HEK293T (cell line): ENCODE data around the gene NMT2.

ENCODE experiments used
- CTCF ChIA-PET: fragments of 350-600 bp; formaldehyde crosslinking; extraction: SDS; loops from one replicate; lab custom pipeline; 2021; ENCODE audit warnings: antibody characterized with exemption, inconsistent platforms; lab: Yijun Ruan, JAX
- POLR2A ChIA-PET: fragments of 350-600 bp; formaldehyde crosslinking; extraction: SDS; loops from one replicate; lab custom pipeline; 2020; ENCODE audit warnings: antibody characterized with exemption, inconsistent platforms; lab: Yijun Ruan, JAX
- DNase-seq: peaks from one replicate; pipeline ENCODE4 v3.0.0; 2012; ENCODE audit warnings: mixed read lengths; ENCODE audit errors: extremely low spot score
- ARNT ChIP-seq: fragments of 450-650 bp; IDR thresholded peaks from 2 replicates; pipeline ENCODE4 v1.6.1; 2017; ENCODE audit warnings: mild to moderate bottlenecking
- BHLHE40 ChIP-seq: fragments of 450-650 bp; IDR thresholded peaks from 2 replicates; pipeline ENCODE4 v1.6.1; 2016; ENCODE audit warnings: mild to moderate bottlenecking, moderate library complexity, borderline replicate concordance
- CTBP1 ChIP-seq: fragments of 450-650 bp; IDR thresholded peaks from 2 replicates; pipeline ENCODE4 v1.6.1; 2016; ENCODE audit warnings: borderline replicate concordance
- ELF4 ChIP-seq: fragments of 450-650 bp; IDR thresholded peaks from 2 replicates; pipeline ENCODE4 v1.6.1; 2017; ENCODE audit warnings: antibody characterized with exemption
- FOXA1 ChIP-seq: fragments of 450-650 bp; IDR thresholded peaks from 2 replicates; pipeline ENCODE4 v1.6.1; 2016; ENCODE audit warnings: mild to moderate bottlenecking
- FOXK2 ChIP-seq: fragments of 450-650 bp; IDR thresholded peaks from 2 replicates; pipeline ENCODE4 v1.6.1; 2016; ENCODE audit warnings: mild to moderate bottlenecking
- FOXM1 ChIP-seq: fragments of 450-650 bp; IDR thresholded peaks from 2 replicates; pipeline ENCODE4 v1.6.1; 2017; ENCODE audit warnings: mild to moderate bottlenecking, borderline replicate concordance
- HDGF ChIP-seq: fragments of 450-650 bp; IDR thresholded peaks from 2 replicates; pipeline ENCODE4 v1.6.1; 2017; ENCODE audit warnings: antibody characterized with exemption, borderline replicate concordance
- L3MBTL2 ChIP-seq: fragments of 450-650 bp; conservative IDR thresholded peaks from 2 replicates; pipeline ENCODE4 v1.6.1; 2016; ENCODE audit warnings: mild to moderate bottlenecking
- LEF1 ChIP-seq: fragments of 450-650 bp; IDR thresholded peaks from 2 replicates; pipeline ENCODE4 v1.6.1; 2017; ENCODE audit warnings: mild to moderate bottlenecking, borderline replicate concordance
- NFRKB ChIP-seq: fragments of 450-650 bp; IDR thresholded peaks from 2 replicates; pipeline ENCODE4 v1.6.1; 2016; ENCODE audit warnings: mild to moderate bottlenecking, moderate library complexity
- SP1 ChIP-seq: fragments of 450-650 bp; IDR thresholded peaks from 2 replicates; pipeline ENCODE4 v1.6.1; 2017
- SUZ12 ChIP-seq: fragments of 450-650 bp; IDR thresholded peaks from 2 replicates; pipeline ENCODE4 v1.6.1; 2016; ENCODE audit warnings: mild to moderate bottlenecking
- TARDBP ChIP-seq: fragments of 450-650 bp; IDR thresholded peaks from 2 replicates; pipeline ENCODE4 v1.6.1; 2016
- ZNF384 ChIP-seq: fragments of 450-650 bp; IDR thresholded peaks from 2 replicates; pipeline ENCODE4 v1.6.1; 2016
- TF ChIP-seq, protein P1 (sequence below): fragments of 450-650 bp; IDR thresholded peaks from 2 replicates; pipeline ENCODE4 v1.6.1; 2016

Gene NMT2

DNA sequence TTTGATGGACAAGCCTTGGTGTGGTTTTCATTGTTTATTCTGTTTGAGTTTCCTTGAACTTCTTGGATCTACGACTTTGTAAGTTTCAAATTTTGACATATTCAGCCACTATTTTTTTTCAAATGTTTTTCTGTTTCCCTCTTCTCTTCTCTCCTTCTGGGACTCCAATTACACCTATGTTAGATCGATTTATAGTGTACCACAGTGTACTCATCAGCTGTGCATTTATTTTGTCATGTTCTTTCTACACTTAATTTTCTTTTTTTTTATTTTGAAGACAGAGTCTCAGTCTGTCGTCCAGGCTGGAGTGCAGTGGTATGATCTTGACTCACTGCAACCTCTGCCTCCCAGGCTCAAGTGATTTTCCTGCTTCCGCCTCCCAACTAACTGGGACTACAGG is 108.6 kb downstream of the NMT2 start:
- ChIA-PET CTCF (no interaction called here), POLR2A (no interaction called here)
- TF ChIP-seq CTBP1, result no peak
- no peak for TF ChIP-seq BHLHE40
- no peak for TF ChIP-seq ELF4
- no peak for TF ChIP-seq ZNF384
- no peak for TF ChIP-seq LEF1
- TF ChIP-seq SUZ12, result no peak
- no peak for TF ChIP-seq FOXK2
- TF ChIP-seq TARDBP, result no peak
- TF ChIP-seq, protein P1, sequence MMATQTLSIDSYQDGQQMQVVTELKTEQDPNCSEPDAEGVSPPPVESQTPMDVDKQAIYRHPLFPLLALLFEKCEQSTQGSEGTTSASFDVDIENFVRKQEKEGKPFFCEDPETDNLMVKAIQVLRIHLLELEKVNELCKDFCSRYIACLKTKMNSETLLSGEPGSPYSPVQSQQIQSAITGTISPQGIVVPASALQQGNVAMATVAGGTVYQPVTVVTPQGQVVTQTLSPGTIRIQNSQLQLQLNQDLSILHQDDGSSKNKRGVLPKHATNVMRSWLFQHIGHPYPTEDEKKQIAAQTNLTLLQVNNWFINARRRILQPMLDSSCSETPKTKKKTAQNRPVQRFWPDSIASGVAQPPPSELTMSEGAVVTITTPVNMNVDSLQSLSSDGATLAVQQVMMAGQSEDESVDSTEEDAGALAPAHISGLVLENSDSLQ, result no peak
- TF ChIP-seq NFRKB, result no peak
- no peak for TF ChIP-seq ARNT
- TF ChIP-seq FOXM1, result no peak
- TF ChIP-seq HDGF, result no peak
- no peak for TF ChIP-seq L3MBTL2
- no peak for TF ChIP-seq FOXA1
- no peak for TF ChIP-seq SP1

DNA sequence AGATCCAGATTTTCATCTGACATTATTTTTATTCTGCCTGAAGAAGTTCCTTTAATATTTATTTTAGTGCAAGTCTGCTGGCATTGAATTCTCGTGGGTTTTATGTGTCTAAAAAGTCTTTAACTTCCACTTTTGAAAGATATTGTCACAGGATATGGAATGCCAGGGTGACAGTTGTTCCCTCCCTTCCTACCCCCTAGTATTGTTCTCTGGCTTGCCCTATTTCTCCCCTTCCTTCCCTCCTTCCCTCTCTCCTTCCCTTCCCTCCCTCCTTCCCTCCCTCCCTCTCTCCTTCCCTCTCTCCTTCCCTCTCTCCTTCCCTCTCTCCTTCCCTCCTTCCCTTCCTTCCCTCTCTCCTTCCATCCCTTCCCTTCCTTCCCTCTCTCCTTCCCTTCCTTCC is 109.8 kb downstream of the NMT2 start:
- no peak for DNase-seq
- ChIA-PET CTCF (no interaction called here), POLR2A (no interaction called here)
- TF ChIP-seq FOXK2 (no peak), TARDBP (no peak), NFRKB (no peak), HDGF (no peak), LEF1 (no peak), SUZ12 (no peak), FOXM1 (no peak), FOXA1 (no peak), L3MBTL2 (no peak), ARNT (no peak)

More for the DNA sequence above, 108.6 kb downstream of the NMT2 start:
- DNase-seq, result no peak
